Body of pancreas (tissue), 4 donors: Measurements from ENCODE around the gene GAPVD1. TPM values are rescaled to one million over a fixed set of nuclear protein-coding genes. Genes with fewer than 3 reads are reported as not detected.

Source experiments
- ATAC-seq: fragments of 150-250 bp; one replicate; pipeline ENCODE4 v1.9.1; 2016
- DNase-seq, 4 donors: peaks; one replicate each; pipeline ENCODE4 v3.0.0-alpha.2; 2019
- H3K27ac ChIP-seq, 4 donors: fragments of 200-600 bp; sonication (generic); 1 replicate in 3 of 4; 2 replicates in 1 of 4; pipeline versions ENCODE4 v1.5.1 to v1.6.1; 2016 to 2019; ENCODE audit warnings: mild to moderate bottlenecking in 1 of 4, mixed read lengths in 1 of 4, moderate library complexity in 1 of 4
- H3K27me3 ChIP-seq, 2 donors: fragments of 200-600 bp; sonication (generic); one replicate each; pipeline ENCODE4 v1.6.0; 2016; ENCODE audit warnings: mild to moderate bottlenecking in 1 of 2
- H3K36me3 ChIP-seq, 2 donors: fragments of 200-600 bp; sonication (generic); replicated peaks in 1 of 2; 2 replicates each; pipeline ENCODE4 v1.5.1; 2016; ENCODE audit warnings: low read depth in 2 of 2; ENCODE audit not compliant: insufficient read depth in 1 of 2
- H3K4me1 ChIP-seq: fragments of 200-600 bp; sonication (generic); one replicate; pipeline ENCODE4 v1.6.0; 2016
- H3K4me3 ChIP-seq, 2 donors: fragments of 200-600 bp; sonication (generic); 1 replicate in 1 of 2; 2 replicates in 1 of 2; pipeline ENCODE4 v1.5.1; 2016 to 2019
- H3K9me3 ChIP-seq, 3 donors: fragments of 200-600 bp; sonication (generic); 1 replicate in 2 of 3; 2 replicates in 1 of 3; pipeline ENCODE4 v1.5.1; 2016
- CTCF ChIP-seq, 7 experiments: fragments of 450-650 bp in 4 of 7; fragments of 200-600 bp in 3 of 7; sonication (generic) in 3 of 7; IDR thresholded peaks; one replicate each; pipeline ENCODE4 v1.5.1; 2016 to 2019; ENCODE audit warnings: antibody characterized with exemption in 7 of 7
- POLR2A ChIP-seq, 3 donors: fragments of 450-650 bp; IDR thresholded peaks; one replicate each; pipeline ENCODE4 v1.6.1; 2016; ENCODE audit warnings: antibody characterized with exemption in 3 of 3, mild to moderate bottlenecking in 2 of 3
- WGBS, 2 donors: methylation state at CpG; one replicate each; pipeline ENCODE4 v1.1.5; 2017; 5-methylcytosine and 5-hydroxymethylcytosine counted together
- intact Hi-C: fragments of 100-400 bp; cut with DNase I; formaldehyde crosslinking; loops from one replicate; pipeline ENCODE4 v1.15.1; 2023
- total RNA-seq, 2 donors: library from RNA; depleted of rRNA; stranded (reverse); fragments of >200 nt; gene quantifications; one replicate each; pipeline ENCODE4 v1.1.0, GENCODE V29; 2016

The GAPVD1 gene
- total RNA-seq, 2 donors from 2014 or later, result 25.7 to 48.8 TPM

GRCh38 chr9:125405938-125406809, 144.5 kb downstream of the GAPVD1 start:
- Histone ChIP-seq H3K27me3 (peaks cover 0 to 8% of the 10 kb centered on the region in 2 donors), H3K36me3 (no peaks in the 10 kb centered on the region), H3K4me1 (peaks cover 11% of the 10 kb centered on the region), H3K27ac (no peak overlapping the region), H3K4me3 (no peak overlapping the region), H3K9me3 (no peaks in the 10 kb centered on the region)
- no peak for DNase-seq
- 85 to 88% methylated on average over 13 to 15 of the region's 15 CpGs for WGBS, 2 donors
- ATAC-seq, result no peak
- intact Hi-C loops, result loop anchor here (5.0 to 10.0 kb wide), 2 partner anchors 821 to 989 kb away; no protein-coding TSS in a partner anchor
- TF ChIP-seq POLR2A (IDR thresholded peaks at IDR 0.05), result no peak
- no peak for TF ChIP-seq CTCF (IDR thresholded peaks at IDR 0.05)

GRCh38 chr9:125406810-125407087, 145.1 kb downstream of the GAPVD1 start:
- H3K27me3 ChIP-seq, result peaks cover 0 to 8% of the 10 kb centered on the region in 2 donors
- DNase-seq (no peak), ATAC-seq (no peak)
- H3K9me3 ChIP-seq, result no peaks in the 10 kb centered on the region
- H3K4me3 ChIP-seq, result no peak overlapping the region
- intact Hi-C loops, result loop anchor here (5.0 to 10.0 kb wide), 2 partner anchors 821 to 988 kb away; no protein-coding TSS in a partner anchor
- peaks cover 11% of the 10 kb centered on the region for H3K4me1 ChIP-seq
- H3K27ac ChIP-seq, result no peak overlapping the region
- WGBS, 2 donors, result 92 to 96% methylated on average over 12 to 13 of the region's 13 CpGs
- no peaks in the 10 kb centered on the region for H3K36me3 ChIP-seq
- TF ChIP-seq POLR2A (IDR thresholded peaks at IDR 0.05) (no peak), CTCF (IDR thresholded peaks at IDR 0.05) (no peak)

- TF ChIP-seq POLR2A (IDR thresholded peaks at IDR 0.05), result no peak
- no peak for TF ChIP-seq CTCF (IDR thresholded peaks at IDR 0.05)
- Histone ChIP-seq H3K4me1 (peaks cover 11% of the 10 kb centered on the region), H3K9me3 (no peaks in the 10 kb centered on the region), H3K27me3 (peaks cover 0 to 8% of the 10 kb centered on the region in 2 donors), H3K27ac (no peak overlapping the region), H3K36me3 (no peaks in the 10 kb centered on the region), H3K4me3 (no peak overlapping the region)
- DNase-seq (no peak), ATAC-seq (no peak)
- intact Hi-C loops, result loop anchor here (5.0 to 10.0 kb wide), 2 partner anchors 820 to 987 kb away; no protein-coding TSS in a partner anchor
- WGBS, 2 donors, result 33 to 67% methylated on average over 6 to 17 of the region's 17 CpGs
Measured at GRCh38 chr9:125407432-125407973, 145.9 kb downstream of the GAPVD1 start.

- ATAC-seq (peak; percentile 81), DNase-seq (peak; percentile 66 to 75 (median 70))
- H3K27ac ChIP-seq, result no peak overlapping the region
- H3K9me3 ChIP-seq, result no peaks in the 10 kb centered on the region
- peaks cover 11% of the 10 kb centered on the region for H3K4me1 ChIP-seq
- TF ChIP-seq CTCF (IDR thresholded peaks at IDR 0.05) (peak; percentile 54 to 87 (median 78)), POLR2A (IDR thresholded peaks at IDR 0.05) (no peak)
- WGBS, 2 donors, result 3 to 58% methylated on average over 8 to 87 of the region's 104 CpGs
- intact Hi-C loops, result loop anchor here (5.0 to 10.0 kb wide), 2 partner anchors 819 to 987 kb away; no protein-coding TSS in a partner anchor
- H3K36me3 ChIP-seq, result no peaks in the 10 kb centered on the region
- H3K4me3 ChIP-seq, result peak overlapping the region in 1 of 2 donors; percentile 21
- peaks cover 0 to 8% of the 10 kb centered on the region in 2 donors for H3K27me3 ChIP-seq
Measured at GRCh38 chr9:125407974-125408900, 146.6 kb downstream of the GAPVD1 start.
